K562 (cell line): ENCODE results near the gene AGPAT3. TPM values are rescaled to one million over a fixed set of nuclear protein-coding genes. Genes with fewer than 3 reads are reported as not detected.

ENCODE experiments used
- ASH1L ChIP-seq: fragments of 450-650 bp; IDR thresholded peaks from 2 replicates; pipeline ENCODE4 v1.6.1; 2018; ENCODE audit warnings: borderline replicate concordance, mild to moderate bottlenecking, low read depth; ENCODE audit not compliant: partially characterized antibody
- CHCHD3 ChIP-seq: fragments of 250-450 bp; sonication (Bioruptor Pico); IDR thresholded peaks from 2 replicates; pipeline ENCODE4 v2.1.2; 2022; ENCODE audit warnings: mild to moderate bottlenecking
- CHD1 ChIP-seq: fragments of 200-600 bp; sonication (generic); IDR thresholded peaks from one replicate; pipeline ENCODE4 v1.6.1; 2012; ENCODE audit warnings: mild to moderate bottlenecking, moderate library complexity, low read length, inconsistent platforms
- E2F6 ChIP-seq, 2 experiments: IDR thresholded peaks; 2 replicates each; pipeline ENCODE4 v1.6.1; 2011; ENCODE audit warnings: borderline replicate concordance in 1 of 2, control low read depth in 1 of 2, low read depth in 1 of 2, low read length in 1 of 2, mild to moderate bottlenecking in 1 of 2, mixed read lengths in 1 of 2, moderate library complexity in 1 of 2; ENCODE audit not compliant: insufficient read depth in 1 of 2, insufficient read length in 1 of 2, poor library complexity in 1 of 2, severe bottlenecking in 1 of 2; ENCODE audit errors: extremely low read depth in 1 of 2
- JUND ChIP-seq, 2 experiments: IDR thresholded peaks; 2 replicates in 1 of 2; 3 replicates in 1 of 2; pipeline ENCODE4 v1.6.1; 2011; ENCODE audit warnings: borderline replicate concordance in 2 of 2, low read depth in 2 of 2, low read length in 2 of 2, improper control_type of control experiment in 1 of 2, missing biosample characterization in 1 of 2, missing genetic modification characterization in 1 of 2, missing genetic modification reagents in 1 of 2
- REST ChIP-seq, 2 experiments: fragments of 450-650 bp; formaldehyde crosslinking in 1 of 2; IDR thresholded peaks; 2 replicates each; pipeline versions ENCODE4 v1.4.0 to v1.6.1; 2014 to 2020; ENCODE audit warnings: mild to moderate bottlenecking in 2 of 2, borderline replicate concordance in 1 of 2, low read depth in 1 of 2
- TAF15 ChIP-seq: fragments of 200-400 bp; formaldehyde crosslinking; IDR thresholded peaks from 2 replicates; pipeline ENCODE4 v1.6.1; 2017; ENCODE audit warnings: mild to moderate bottlenecking, low read depth, low read length, moderate library complexity
- polyA plus RNA-seq, 8 experiments: library from polyadenylated mRNA; depleted of rRNA in 4 of 8; stranded (reverse) in 5 of 8; unstranded in 3 of 8; fragments of >200 nt; fragmentation: Nextera tagmentation in 2 of 8; fragmentation: Illumina TruSeq in 1 of 8; extraction: Ambion mirVana in 2 of 8; extraction: Trizol in 1 of 8; gene quantifications; 2 replicates each; pipeline versions ENCODE4 v1.2.1 to v1.2.3, GENCODE V29; 2011 to 2014; ENCODE audit warnings: inconsistent platforms in 1 of 8, missing spikeins in 1 of 8
- total RNA-seq, 7 experiments: library from RNA; depleted of rRNA in 6 of 7; stranded (reverse); fragments of >200 nt in 6 of 7; fragmentation: Illumina TruSeq in 2 of 7; extraction: Trizol in 2 of 7; gene quantifications; 2 replicates each; pipeline versions ENCODE4 v1.2.1 to v1.2.3, GENCODE V29; 2011 to 2021; ENCODE audit warnings: low replicate concordance in 1 of 7
- TF ChIP-seq, protein P1 (sequence below): sonication (generic); formaldehyde crosslinking; IDR thresholded peaks from 2 replicates; pipeline ENCODE4 v1.8.0; 2022; ENCODE audit warnings: mild to moderate bottlenecking, missing genetic modification reagents

The AGPAT3 gene
- total and polyA plus RNA-seq, 9 of the 15 experiments (the other 6 are each of a cell fraction or from before 2014, with no cell fraction given), result 1.5 to 88.4 (median 35.7) TPM

DNA sequence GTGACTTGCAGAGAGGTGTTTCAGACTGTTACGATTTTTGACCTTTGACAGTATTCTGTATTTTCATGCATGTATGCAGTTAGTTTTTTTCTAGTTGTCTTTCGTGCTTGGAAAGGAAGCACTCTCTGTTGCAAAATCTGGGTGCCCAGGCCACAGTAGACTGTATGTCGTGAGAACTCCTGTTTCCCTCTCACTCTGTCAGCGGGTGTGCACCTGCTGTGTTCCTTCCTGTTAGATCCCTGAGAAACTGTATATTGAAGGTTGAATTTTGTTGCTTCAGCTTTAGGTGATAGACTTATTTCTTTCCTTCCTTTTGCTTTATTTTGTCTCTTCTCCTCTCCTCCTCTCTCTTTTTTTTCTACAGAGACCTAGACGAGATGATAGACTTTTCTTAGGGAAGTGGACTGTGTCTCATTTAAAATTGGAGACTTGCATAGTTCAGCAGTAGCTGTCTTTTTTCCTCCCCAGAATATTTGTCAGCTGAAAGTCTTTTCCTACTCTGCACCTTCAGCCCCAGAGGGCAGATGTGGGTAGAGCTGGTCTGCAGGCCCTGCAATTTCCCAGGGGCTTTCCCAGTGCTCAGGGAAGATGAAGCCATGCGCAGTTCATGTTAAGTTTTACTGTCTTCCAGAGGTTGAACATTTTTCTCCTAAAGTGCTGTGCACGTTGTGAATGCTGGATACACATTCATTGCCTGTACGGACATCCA lies 148.5 kb downstream of the AGPAT3 start (continued):
- TF ChIP-seq REST (IDR thresholded peaks at IDR 0.05; ENCODE audit: borderline replicate concordance) (peak; percentile 8; the same call in 1 of the 2 replicates), REST (CRISPR knock-in tag; IDR thresholded peaks at IDR 0.05; ENCODE audit: low read depth) (no peak), JUND (IDR thresholded peaks at IDR 0.05; ENCODE audit: borderline replicate concordance, low read depth, low read length) (no peak), JUND (tag; IDR thresholded peaks at IDR 0.05; ENCODE audit: borderline replicate concordance, low read depth, low read length) (0 out of 3 replicates have a peak, but pooled peaks have one; percentile 6), TAF15 (no peak), CHCHD3 (no peak), CHD1 (peak; percentile 59), ASH1L (peak; percentile 39), E2F6 (IDR thresholded peaks at IDR 0.05; ENCODE audit: borderline replicate concordance in 1 of 2, extremely low read depth in 1 of 2, insufficient read depth in 1 of 2, insufficient read length in 1 of 2, low read depth in 1 of 2, low read length in 1 of 2, poor library complexity in 1 of 2, severe bottlenecking in 1 of 2) (peak in 1 of 2 experiments; percentile 20)
- TF ChIP-seq, protein P1, sequence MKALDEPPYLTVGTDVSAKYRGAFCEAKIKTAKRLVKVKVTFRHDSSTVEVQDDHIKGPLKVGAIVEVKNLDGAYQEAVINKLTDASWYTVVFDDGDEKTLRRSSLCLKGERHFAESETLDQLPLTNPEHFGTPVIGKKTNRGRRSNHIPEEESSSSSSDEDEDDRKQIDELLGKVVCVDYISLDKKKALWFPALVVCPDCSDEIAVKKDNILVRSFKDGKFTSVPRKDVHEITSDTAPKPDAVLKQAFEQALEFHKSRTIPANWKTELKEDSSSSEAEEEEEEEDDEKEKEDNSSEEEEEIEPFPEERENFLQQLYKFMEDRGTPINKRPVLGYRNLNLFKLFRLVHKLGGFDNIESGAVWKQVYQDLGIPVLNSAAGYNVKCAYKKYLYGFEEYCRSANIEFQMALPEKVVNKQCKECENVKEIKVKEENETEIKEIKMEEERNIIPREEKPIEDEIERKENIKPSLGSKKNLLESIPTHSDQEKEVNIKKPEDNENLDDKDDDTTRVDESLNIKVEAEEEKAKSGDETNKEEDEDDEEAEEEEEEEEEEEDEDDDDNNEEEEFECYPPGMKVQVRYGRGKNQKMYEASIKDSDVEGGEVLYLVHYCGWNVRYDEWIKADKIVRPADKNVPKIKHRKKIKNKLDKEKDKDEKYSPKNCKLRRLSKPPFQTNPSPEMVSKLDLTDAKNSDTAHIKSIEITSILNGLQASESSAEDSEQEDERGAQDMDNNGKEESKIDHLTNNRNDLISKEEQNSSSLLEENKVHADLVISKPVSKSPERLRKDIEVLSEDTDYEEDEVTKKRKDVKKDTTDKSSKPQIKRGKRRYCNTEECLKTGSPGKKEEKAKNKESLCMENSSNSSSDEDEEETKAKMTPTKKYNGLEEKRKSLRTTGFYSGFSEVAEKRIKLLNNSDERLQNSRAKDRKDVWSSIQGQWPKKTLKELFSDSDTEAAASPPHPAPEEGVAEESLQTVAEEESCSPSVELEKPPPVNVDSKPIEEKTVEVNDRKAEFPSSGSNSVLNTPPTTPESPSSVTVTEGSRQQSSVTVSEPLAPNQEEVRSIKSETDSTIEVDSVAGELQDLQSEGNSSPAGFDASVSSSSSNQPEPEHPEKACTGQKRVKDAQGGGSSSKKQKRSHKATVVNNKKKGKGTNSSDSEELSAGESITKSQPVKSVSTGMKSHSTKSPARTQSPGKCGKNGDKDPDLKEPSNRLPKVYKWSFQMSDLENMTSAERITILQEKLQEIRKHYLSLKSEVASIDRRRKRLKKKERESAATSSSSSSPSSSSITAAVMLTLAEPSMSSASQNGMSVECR (CRISPR knock-in tag), result 0 out of 2 replicates have a peak, but pooled peaks have one; percentile 35
